HG03378 (cell line): ENCODE data around the gene ROR1.
"Not testable (repeated sequence)": the region's sequence is repeated elsewhere in the genome, so short reads cannot be mapped to it uniquely, and the experiment has no call there.

Source experiments
- ATAC-seq: cut with Tn5 transposase; IDR thresholded peaks from one replicate; pipeline ENCODE4 v1.9.1; 2021; ENCODE audit warnings: mild to moderate bottlenecking, moderate library complexity; ENCODE audit not compliant: unreplicated experiment

ROR1 gene

GRCh38 chr1:63757334-63757733, 16.5 kb upstream of the ROR1 start:
- ATAC-seq = no peak

DNA sequence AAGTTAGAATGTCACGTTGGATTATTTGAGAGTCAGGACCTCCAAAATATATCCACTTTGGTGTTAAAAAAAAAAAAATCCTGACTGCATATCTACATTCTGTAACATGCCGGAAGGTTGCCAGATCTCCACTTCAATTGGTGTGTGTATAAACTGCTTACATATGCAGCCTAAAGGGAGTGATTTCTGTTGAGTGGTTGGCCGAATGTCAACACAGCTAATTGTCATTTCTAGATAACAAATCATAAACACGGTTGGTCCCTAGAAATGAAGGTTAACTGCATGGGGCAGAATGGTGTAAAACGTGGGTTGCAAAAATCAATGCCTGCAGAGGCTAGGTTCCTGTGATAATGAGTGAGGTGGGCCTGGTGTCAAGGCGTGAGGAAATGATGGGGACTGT, 15.0 kb upstream of the ROR1 start:
- ATAC-seq = no peak

DNA sequence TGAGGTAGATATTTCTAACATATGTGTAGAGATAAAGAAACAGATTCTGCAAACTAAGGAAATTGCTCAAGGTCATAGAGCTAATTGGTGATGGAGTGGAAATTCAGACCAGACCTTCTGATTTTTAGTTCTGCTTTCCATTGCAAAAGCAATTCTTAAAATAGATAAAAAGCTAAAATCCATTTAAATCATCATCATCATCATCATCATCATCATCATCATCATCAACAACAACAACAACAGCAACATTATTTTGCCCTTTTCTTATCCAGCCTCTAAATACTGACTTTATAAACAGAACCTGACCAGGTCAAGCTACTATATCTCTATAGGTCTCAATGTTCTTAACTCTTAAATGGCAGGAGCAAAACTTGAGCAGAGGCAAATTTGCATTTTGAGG, 14.0 kb upstream of the ROR1 start:
- no peak for ATAC-seq

DNA sequence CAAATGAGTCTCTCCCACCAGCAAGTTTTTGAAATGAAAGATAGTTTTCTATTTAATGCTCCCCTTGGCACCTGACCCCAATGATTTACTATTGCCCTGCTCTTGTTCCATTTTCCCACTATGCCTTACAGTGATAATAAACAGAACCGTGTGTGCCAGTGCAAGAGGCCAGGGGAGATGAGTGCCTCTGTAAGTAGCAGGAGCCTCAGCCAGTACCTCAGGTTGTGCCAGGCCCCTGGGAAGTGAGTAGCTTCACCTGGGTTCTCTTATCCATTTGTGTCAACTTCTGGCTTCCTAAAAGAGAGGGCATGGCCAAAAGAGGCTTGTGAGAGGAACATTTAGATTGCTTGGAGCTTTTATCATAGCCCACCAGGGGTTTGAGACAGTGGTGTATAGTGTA, 3.4 kb upstream of the ROR1 start:
- no peak for ATAC-seq

GRCh38 chr1:63772201-63772600, 1.6 kb upstream of the ROR1 start:
- ATAC-seq = no peak

DNA sequence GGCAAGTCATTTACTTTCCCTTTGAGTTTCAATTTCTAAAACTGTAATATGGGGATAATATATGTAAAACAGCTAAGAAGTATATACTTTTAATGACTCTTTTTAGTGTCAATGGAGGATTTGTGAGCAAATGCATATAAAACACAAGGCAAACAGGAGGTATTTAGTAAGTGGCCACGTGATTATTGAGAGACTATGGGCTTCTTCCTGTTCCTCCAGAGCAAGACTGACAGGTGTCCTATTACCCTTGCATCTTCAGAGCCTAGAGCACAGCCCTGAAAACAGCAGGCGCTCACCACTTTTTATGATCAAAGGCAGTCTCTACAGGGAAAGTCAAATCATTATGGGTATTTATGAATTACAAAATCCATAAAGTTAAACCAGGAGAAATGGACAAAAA, 941 bp upstream of the ROR1 start:
- ATAC-seq = no peak

DNA sequence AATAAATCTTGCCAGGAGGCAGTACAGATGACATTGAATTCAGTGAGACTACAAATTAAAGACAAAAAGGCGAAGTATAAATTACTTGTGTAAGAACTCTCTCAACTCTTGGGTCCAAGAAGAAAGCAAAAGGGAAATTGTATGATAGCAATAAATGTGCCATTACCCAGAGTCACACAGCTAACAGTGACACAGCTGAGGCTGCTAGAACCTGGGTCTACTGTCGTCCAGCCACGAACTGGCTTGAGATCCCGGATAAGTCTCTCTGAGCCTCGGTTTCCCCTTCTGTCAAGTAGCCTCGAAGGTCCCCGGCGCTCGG, 362 bp upstream of the ROR1 start:
- ATAC-seq = no peak

DNA sequence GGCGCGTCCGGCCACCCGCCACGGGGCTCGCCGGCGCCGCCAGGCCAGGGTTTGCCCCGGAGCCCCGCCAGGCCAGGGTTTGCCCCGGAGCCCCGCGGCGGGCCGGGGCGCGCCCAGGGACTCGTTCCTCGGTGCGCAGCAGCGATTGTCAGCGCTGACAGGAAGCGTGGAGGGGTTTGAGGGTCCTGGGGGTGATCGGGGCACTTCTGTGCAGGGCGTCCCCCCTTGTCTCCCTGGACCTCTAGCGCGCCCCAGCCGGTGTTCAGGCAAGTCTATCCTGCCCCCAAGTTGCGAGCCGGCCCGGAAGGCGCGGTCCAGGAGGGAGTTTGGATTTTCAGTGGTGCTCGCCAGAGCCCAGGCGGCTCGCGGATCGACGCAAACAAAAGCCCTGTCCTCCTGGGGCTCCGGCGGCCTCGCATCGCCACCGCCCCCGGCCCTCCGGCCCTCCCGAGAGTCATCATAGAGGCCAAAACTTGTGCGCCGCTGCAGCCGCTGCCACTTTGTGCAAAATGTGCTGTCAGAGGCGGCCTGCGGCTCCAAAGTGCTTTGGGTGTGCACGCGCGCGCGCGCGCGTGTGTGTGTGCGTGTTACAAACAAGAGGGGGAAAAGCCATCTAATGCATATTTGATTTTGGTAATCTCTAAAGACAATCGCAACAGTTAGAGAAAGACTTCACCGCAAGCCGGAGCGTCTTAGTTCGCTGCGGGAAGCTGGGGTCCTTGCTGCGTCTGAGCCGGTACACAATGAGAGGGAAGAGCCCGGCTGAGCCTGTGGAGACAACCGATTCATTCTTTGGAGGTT, 1.0 kb downstream of the ROR1 start:
- ATAC-seq = no peak

DNA sequence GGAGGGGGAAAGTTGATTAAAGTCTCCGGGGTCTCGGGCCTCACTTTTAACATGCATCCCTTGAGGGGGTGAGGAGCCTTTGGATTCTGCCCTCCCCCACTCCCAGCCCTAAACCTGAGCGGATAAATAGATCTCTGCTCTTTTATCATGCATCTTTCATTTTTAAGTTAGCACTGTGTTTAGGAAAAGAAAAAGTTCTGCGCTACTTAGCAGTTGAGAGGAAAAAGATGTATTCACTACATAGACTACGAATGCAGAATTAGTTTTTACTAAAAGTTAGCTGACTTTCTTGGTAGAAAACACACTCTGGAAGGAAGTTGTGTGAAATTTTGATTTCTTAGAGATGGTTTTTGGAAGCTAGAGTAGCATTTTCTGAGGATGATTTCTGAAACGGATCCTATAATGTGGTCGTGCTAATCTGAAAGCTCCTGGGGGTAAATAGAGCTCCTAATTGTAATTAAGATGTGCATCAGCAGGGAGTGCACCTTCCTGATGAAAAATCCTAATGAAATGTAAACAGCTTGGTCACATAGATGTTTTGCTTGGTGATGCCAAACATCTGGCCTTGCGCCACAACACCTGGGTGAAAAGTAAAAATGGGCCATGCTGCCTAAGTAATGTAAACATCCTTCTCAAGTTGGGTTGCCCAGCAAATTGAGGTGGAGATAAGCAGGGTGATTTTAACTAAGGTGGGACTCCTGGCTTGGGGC, 1.8 kb downstream of the ROR1 start:
- no peak for ATAC-seq

- ATAC-seq = no peak
These were observed 3.5 kb downstream of the ROR1 start for GRCh38 chr1:63777286-63777685.

DNA sequence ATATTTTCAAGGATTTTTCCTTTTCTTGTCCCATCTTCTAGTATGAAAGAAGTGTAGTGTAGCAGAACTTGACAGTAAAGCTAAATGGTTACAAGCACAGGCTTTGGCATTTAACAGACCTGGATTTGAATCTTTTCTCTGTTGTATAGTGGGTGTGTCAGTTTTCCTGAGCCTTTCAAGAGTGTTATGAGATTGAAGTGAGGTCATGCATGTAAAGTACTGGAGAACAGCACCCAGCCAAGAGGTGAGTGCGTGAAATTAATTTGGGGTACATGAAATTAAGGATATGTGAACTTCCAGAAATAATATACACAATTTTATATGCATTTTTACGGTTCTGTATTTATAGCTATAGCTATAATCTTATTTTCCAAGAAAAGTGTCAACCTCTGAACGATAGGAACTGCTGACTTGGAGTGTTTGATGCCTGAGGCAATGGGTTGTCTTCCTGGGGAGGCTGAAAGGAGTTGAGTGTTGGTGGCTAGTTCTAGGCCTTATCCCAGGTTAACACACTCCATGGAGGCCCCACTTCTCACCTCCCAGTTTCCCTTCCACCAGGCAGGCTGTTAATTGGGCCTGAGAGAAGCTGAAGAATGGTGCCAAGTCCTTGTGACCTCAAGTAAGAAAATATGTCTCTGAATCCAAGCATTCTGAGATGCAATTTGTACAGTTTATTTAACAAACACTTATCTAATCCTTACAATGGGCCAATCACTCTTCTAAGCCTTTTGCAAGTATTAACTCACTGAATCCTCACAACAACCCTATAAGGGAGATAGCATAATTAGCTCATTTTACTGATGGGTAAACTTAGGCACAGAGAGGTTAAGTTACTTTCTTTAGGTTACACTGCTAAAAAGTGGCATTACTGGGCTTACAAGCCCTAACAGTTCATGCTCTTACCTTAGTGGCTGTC, 4.4 kb downstream of the ROR1 start:
- ATAC-seq = no peak

DNA sequence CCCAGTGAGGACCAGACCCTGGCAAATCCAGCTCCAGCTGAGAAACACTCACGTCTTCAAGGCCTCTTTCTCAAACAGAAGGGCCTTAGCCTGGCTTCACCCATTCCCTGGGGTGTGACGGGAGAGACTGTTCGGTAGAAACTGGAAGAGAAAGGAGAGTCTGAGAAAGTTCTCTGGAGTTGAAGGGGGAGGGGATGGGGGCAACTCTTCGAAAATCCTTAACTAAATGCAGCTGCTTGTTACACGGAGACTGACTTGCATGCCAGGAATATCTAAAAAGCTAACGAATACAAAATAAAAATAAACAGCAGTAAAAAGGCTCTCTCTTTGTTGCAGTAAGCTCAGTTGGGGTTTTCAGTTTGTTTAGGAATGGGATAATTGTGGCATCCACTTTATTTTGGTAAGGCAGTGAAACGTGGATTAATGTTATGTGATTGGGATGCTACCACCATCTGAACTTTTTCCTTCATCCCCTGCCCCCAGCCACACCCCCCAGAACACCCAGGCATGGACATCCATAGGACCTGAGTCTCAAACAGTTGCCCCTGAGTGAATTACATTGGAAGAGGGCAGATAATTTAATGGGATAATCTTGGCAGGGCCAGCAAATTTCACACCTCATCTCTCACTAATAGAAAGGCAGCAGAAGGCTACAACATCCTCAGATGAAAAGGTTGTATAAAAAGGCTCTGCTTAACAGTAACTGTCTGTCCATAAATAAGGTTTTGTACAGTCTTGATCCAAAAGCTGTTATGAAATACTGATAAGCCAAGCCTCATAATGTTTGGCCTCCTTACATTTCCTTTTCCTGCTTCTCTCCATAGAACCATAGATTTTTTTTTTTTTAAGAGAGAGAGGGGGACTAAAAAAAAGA, 5.8 kb downstream of the ROR1 start:
- ATAC-seq = no peak

- ATAC-seq = no peak
These were observed 6.7 kb downstream of the ROR1 start for GRCh38 chr1:63780565-63780964.

DNA sequence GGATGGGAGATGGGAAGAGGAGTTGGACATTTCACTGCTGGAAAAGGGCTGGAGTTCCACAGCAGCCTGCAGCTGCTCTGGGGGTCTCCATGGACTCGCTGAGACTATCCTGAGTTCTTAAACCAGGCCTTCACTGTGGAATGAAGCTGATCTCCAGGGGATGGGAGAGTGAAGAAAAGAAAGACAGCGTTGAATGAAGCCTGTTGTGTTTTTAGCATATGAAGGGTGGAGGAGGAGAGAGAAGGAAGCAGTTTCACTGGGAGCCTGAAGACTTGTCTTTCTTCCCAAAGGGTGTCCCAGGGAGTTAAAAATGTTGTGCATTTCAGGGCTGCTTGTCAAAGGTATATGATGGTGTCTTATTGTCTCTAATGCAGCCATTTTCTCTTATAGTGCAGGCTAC, 9.2 kb downstream of the ROR1 start:
- no peak for ATAC-seq

GRCh38 chr1:63784083-63784482, 10.3 kb downstream of the ROR1 start:
- ATAC-seq = no peak

GRCh38 chr1:63784489-63785390, 10.9 kb downstream of the ROR1 start:
- ATAC-seq = no peak

DNA sequence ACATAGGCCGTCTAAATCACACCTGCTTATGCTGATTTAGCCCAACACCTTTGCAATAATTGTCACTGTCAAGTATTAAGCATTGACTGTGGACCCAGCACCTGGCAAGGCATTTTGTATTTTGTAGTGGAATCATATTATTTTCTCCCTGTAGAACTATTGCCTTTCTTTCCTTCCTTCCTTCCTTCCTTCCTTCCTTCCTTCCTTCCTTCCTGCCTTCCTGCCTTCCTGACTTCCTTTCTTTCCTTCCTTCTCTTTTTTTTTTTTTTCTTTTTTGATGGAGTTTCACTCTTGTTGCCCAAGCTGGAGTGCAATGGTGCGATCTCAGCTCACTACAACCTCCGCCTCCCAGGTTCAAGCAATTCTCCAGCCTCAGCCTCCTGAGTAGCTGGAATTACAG, 13.5 kb downstream of the ROR1 start:
- not testable (repeated sequence) for ATAC-seq

DNA sequence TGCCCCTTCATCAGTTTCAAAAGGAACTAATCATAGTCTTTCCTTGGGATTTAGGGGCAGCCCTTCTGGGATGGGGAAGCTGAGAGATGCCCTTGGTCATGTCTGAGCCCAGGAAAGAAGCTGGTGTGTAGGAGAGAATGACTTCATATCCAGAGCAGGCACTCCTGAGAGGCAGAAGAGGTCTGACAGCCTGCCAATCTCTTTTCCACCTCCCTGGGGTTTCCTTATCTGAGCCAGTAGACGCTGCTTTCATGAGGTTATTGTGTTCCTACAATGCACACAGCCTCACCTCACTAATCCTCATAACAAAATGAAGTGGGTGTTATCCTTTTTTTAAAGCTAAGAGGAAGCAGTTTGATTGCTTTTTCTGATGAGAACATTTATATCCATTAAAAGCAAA, 14.1 kb downstream of the ROR1 start:
- ATAC-seq = no peak

DNA sequence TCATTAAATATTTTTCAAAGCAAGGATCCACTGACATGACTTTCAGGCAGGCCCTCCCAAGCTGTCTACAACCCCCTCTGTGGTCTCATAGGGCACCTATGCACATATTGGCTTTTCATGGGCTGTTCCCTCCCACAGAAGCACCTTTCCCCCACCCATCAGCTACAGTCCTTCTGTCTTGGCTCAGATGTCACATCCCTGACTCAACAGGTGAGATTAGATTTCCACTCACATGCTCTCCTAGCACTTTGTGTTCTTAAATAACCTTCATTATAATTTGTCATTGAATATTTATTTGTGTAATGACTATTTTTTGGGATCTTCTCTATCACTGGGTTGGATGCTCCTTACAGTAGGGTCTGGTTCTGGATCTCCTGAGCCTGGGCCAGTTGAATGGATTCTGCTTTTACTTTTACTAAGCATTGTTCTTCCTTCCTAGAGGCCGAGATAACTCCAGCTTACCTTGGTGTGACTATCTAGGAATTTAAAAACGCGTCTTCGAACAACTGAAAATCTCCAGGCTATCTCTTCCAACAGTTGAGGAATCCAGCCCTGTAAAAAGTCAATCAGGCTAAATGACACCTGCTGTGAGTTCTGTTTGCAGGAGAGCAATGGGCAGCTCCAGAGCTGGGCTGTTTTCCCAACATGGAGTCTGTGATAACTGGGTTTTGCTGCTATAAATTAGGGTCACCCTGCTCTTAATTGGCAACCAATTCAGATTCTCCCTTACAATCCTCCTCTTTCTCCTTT, 16.2 kb downstream of the ROR1 start:
- ATAC-seq = no peak
